Measurements from ENCODE around the gene SERINC1. TPM values are rescaled to one million over a fixed set of nuclear protein-coding genes. Genes with fewer than 3 reads are reported as not detected.

The SERINC1 gene
- total and polyA plus RNA-seq, 2 donors, result 207 to 297 TPM

DNA sequence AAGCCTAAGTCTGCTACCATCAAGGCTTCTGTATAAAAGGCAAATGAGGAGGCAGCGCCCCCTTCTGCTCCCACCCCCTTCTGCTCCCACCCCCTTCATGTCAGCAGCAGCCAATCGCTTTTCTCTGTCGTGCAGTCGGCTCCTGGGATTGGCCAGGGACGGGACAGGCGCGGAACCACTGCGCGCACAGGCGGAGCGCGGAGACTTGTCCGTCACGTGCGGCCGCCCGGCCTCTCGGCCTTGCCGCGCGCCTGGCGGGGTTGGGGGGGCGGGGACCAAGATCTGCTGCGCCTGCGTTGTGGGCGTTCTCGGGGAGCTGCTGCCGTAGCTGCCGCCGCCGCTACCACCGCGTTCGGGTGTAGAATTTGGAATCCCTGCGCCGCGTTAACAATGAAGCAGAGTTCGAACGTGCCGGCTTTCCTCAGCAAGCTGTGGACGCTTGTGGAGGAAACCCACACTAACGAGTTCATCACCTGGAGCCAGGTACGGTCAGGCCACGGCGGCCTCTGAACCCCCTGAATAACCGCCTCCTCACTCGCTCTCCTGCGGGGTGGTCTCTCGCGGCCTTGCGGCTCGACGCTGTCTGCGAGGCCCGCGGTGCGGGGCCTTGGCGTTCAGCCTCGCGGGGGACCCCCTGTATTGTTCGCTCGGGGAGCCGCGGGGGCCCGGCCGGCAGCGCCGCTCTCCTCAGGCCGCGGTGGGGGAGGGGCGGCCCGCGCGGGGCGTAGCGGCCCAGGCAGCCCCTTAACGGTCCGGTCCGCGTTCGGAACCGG, 72.1 kb downstream of the SERINC1 start, which contains the start of gene HSF2:
Gene HSF2 (plus strand): TSS at position 305 of the 773 bp plus-strand sequence. CDS start 86 bp downstream, at position 391.
- peak; percentile 91 for DNase-seq (ENCODE audit: extremely low spot score)
- Histone ChIP-seq H3K4me3 (ENCODE audit: low read depth, low read length) (peak within 1 kb of the TSS; percentile 96), H3K36me3 (ENCODE audit: insufficient read depth) (no peaks in the 10 kb centered on the region), H3K27ac (ENCODE audit: low read depth) (peak within 1 kb of the TSS; percentile 41), H3K4me1 (ENCODE audit: insufficient read depth) (no peaks in the 10 kb centered on the region)
- WGBS, result under 1% methylated on average over 82 of the region's 82 CpGs

DNA sequence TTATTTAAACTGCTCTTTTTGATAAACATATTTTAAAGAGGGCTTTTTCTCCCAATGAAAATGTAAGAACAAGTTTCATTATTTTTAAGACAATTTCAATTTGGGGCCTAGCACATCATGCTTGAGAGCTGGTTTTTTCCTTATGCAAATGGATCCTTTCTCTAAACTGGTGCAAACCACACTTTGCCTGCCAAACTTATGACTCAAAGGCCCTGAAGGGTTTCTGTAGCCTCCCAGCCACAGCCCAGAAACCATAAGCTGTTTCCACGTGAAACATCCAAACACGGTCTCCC, 72.6 kb downstream of the SERINC1 start:
- 0% methylated on average over 2 of the region's 2 CpGs for WGBS
- no peaks in the 10 kb centered on the region for H3K4me1 ChIP-seq (ENCODE audit: insufficient read depth)
- H3K36me3 ChIP-seq (ENCODE audit: insufficient read depth), result no peaks in the 10 kb centered on the region
- H3K4me3 ChIP-seq (ENCODE audit: low read depth, low read length), result peak overlapping the region; percentile 18
- H3K27ac ChIP-seq (ENCODE audit: low read depth), result no peak overlapping the region
- no peak for DNase-seq (ENCODE audit: extremely low spot score)

DNA sequence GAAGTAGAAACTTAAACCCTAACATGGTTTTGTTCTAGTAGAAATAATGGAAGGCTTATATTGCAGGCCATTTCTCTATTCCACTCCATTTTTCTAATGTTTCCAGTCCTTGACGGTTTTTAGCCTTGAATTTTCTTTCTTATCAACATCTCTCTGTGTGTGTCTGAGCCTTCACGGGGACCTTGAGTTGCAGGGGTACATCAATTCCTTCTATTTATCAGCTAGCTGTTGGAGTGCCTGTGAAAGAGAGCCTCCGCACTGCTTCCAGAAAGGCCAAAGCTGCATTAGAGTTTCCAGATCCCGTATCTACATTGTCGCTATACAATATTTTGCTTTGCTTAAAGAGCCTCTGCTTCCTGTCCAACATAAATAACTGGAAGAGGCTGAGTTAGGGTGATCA, 77.6 kb downstream of the SERINC1 start:
- 76% methylated on average over 5 of the region's 5 CpGs for WGBS
- Histone ChIP-seq H3K4me3 (ENCODE audit: low read depth, low read length) (no peak overlapping the region), H3K36me3 (ENCODE audit: insufficient read depth) (no peaks in the 10 kb centered on the region), H3K27ac (ENCODE audit: low read depth) (no peak overlapping the region), H3K4me1 (ENCODE audit: insufficient read depth) (no peaks in the 10 kb centered on the region)
- no peak for DNase-seq (ENCODE audit: extremely low spot score)

DNA sequence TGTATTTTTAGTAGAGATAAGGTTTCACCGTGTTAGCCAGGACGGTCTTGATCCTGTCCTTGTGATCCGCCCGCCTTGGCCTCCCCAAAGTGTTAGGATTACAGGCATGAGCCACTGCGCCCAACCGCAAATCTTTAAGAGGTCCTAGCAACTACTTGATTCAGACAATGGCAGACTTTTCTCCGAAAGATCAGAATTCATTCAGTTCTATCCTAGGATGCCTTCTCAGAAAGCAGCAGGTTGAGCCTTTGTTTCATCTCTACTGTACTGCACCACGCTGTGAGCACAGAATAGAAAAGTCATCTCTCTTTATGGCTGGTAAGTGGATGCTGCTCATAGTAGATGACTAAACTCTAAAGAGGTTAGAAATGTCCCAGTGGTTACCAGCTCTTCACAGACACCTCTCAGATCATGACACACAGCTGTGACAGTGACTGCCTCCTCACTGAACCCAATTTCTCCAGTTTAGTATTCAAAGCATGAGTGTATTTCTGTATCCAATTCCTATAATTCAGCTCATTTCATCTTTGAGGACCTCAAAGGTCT, 78.2 kb downstream of the SERINC1 start:
- no peak overlapping the region for H3K4me3 ChIP-seq (ENCODE audit: low read depth, low read length)
- no peak overlapping the region for H3K27ac ChIP-seq (ENCODE audit: low read depth)
- WGBS, result 65% methylated on average over 8 of the region's 8 CpGs
- no peak for DNase-seq (ENCODE audit: extremely low spot score)
- H3K36me3 ChIP-seq (ENCODE audit: insufficient read depth), result no peaks in the 10 kb centered on the region
- H3K4me1 ChIP-seq (ENCODE audit: insufficient read depth), result no peaks in the 10 kb centered on the region

Small RNA genes lying within 50 kb of the gene (small RNA-seq; reads per million reads assigned to genes)
- gene Z99129.1, result not detected

Other genes starting within 250 kb of the SERINC1 start
- gene HSF2, start 72.2 kb downstream of the SERINC1 start, total RNA-seq, result 39.9 TPM
- gene HSF2, start 72.2 kb downstream of the SERINC1 start, polyA plus RNA-seq, result 14.6 TPM
- gene PKIB, start 138.6 kb upstream of the SERINC1 start, total RNA-seq, result 5.1 TPM
- 0.60 TPM for gene PKIB, start 138.6 kb upstream of the SERINC1 start, polyA plus RNA-seq